Measurements from ENCODE around the gene LRTM2. TPM values are rescaled to one million over a fixed set of nuclear protein-coding genes. Genes with fewer than 3 reads are reported as not detected.

The LRTM2 gene
- total and polyA plus RNA-seq, 2 of the 4 experiments (the other 2 are of a cell fraction): not detected

GRCh38 chr12:1809591-1810190 is 10.7 kb upstream of the LRTM2 start:
- in situ Hi-C loops (cut with MboI; ENCODE audit: low sequenced_read_pairs): loop anchor here (10.0 to 25.0 kb wide), 3 partner anchors 215 to 775 kb away; no protein-coding TSS in a partner anchor
- CTCF ChIA-PET: no interaction called here
- TF ChIP-seq CEBPB (IDR thresholded peaks at IDR 0.05; ENCODE audit: low read depth, low read length): no peak
- TF ChIP-seq MAFK (IDR thresholded peaks at IDR 0.05; ENCODE audit: low read depth, low read length): no peak
- TF ChIP-seq MXI1 (IDR thresholded peaks at IDR 0.05; ENCODE audit: borderline replicate concordance, low read depth, low read length): no peak

More at GRCh38 chr12:1809591-1810190, 10.7 kb upstream of the LRTM2 start:
- no peak overlapping the region for H4K91ac ChIP-seq (ENCODE audit: insufficient read depth, low read depth, low read length)
- H3K4ac ChIP-seq (ENCODE audit: low read depth, low read length): no peak overlapping the region
- H2BK120ac ChIP-seq (ENCODE audit: low read depth, low read length): no peak overlapping the region
- no peak overlapping the region for H4K8ac ChIP-seq (ENCODE audit: low read depth in 2 of 2, low read length in 2 of 2)
- no peak overlapping the region for H2AK5ac ChIP-seq (ENCODE audit: low read depth, low read length)
- no peak overlapping the region for H3K4me3 ChIP-seq (ENCODE audit: insufficient read depth, low read depth, low read length)
- H3K9me3 ChIP-seq (ENCODE audit: control insufficient read depth, insufficient read depth, low read length): no peaks in the 10 kb centered on the region
- H3K4me2 ChIP-seq (ENCODE audit: low read depth, low read length): no peak overlapping the region
- no peaks in the 10 kb centered on the region; the same call in 1 of the 2 replicates for H3K4me1 ChIP-seq (ENCODE audit: control insufficient read depth, insufficient read depth, low read length)
- H3K79me1 ChIP-seq (ENCODE audit: low read depth in 1 of 2, low read length in 2 of 2): no peaks in the 10 kb centered on the region
- peaks cover 7% of the 10 kb centered on the region; the same call in 1 of the 2 replicates for H3K9me1 ChIP-seq (ENCODE audit: insufficient read depth, low read length)
- dilution Hi-C loops (cut with HindIII; ENCODE audit: low sequenced_read_pairs, unreplicated experiment) (no loop called here), intact Hi-C loops (cut with micrococcal nuclease) (no loop called here)
- H2BK20ac ChIP-seq (ENCODE audit: low read depth, low read length): no peak overlapping the region
- no peak overlapping the region for H4K5ac ChIP-seq (ENCODE audit: low read depth, low read length)
- no peak overlapping the region for H3K27ac ChIP-seq (ENCODE audit: insufficient read depth, low read length)
- H3K18ac ChIP-seq (ENCODE audit: low read depth, low read length): no peak overlapping the region
- H3K9ac ChIP-seq (ENCODE audit: low read depth, low read length): no peak overlapping the region
- ATAC-seq (ENCODE audit: low read depth): no peak
- no CpG with 5 or more reads among the region's 13 CpGs for WGBS, 2 experiments (ENCODE audit: extremely low coverage in 2 of 2, insufficient read length in 1 of 2)
- H4K20me1 ChIP-seq (ENCODE audit: insufficient read depth, low read length): no peaks in the 10 kb centered on the region
- no peak for DNase-seq
- BruUV-seq (replicated peaks): no TSS peak
- POLR2A ChIA-PET (ENCODE audit: unreplicated experiment): no interaction called here
- no peak overlapping the region for H3K14ac ChIP-seq (replicated peaks; ENCODE audit: low read depth, low read length)
- no peak overlapping the region for H3K23ac ChIP-seq (ENCODE audit: low read depth, low read length)
- no peaks in the 10 kb centered on the region for H3K36me3 ChIP-seq (ENCODE audit: control insufficient read depth, insufficient read depth, low read length)
- peaks cover 8% of the 10 kb centered on the region for H3K27me3 ChIP-seq (ENCODE audit: control insufficient read depth, insufficient read depth, low read length)
- no peak overlapping the region for H2AFZ ChIP-seq (replicated peaks; ENCODE audit: low read length, poor library complexity)
- H2BK5ac ChIP-seq (ENCODE audit: low read depth, low read length, poor library complexity, severe bottlenecking): no peak overlapping the region
- H3K56ac ChIP-seq (ENCODE audit: extremely low read depth, insufficient read depth, low read length): no peak overlapping the region
- no peak overlapping the region for H2BK15ac ChIP-seq (ENCODE audit: low read depth, low read length)
- H2AK9ac ChIP-seq (replicated peaks; ENCODE audit: low read depth, low read length, poor library complexity): no peak overlapping the region

Measured in IMR-90 (cell line).